H1 (cell line): ENCODE data around the gene CD300LF. TPM values are rescaled to one million over a fixed set of nuclear protein-coding genes. Genes with fewer than 3 reads are reported as not detected.

Experiments used
- ATF2 ChIP-seq: IDR thresholded peaks from 2 replicates; pipeline ENCODE4 v1.6.1; 2012; ENCODE audit warnings: low read length, inconsistent platforms
- CHD1 ChIP-seq: IDR thresholded peaks from 2 replicates; pipeline ENCODE4 v1.6.1; 2012; ENCODE audit warnings: low read depth, low read length, improper control_type of control experiment
- EP300 ChIP-seq, 2 experiments: IDR thresholded peaks; 1 replicate in 1 of 2; 2 replicates in 1 of 2; pipeline ENCODE4 v1.6.1; 2011 to 2012; ENCODE audit warnings: low read depth in 2 of 2, low read length in 2 of 2, mild to moderate bottlenecking in 2 of 2, borderline replicate concordance in 1 of 2, inconsistent platforms in 1 of 2, moderate library complexity in 1 of 2
- EZH2 ChIP-seq: fragments of 200-600 bp; sonication (generic); IDR thresholded peaks from 2 replicates; pipeline ENCODE4 v1.7.1; 2012; ENCODE audit warnings: low read depth, mild to moderate bottlenecking, moderate library complexity, low read length, inconsistent platforms; ENCODE audit not compliant: severe bottlenecking
- JUN ChIP-seq: IDR thresholded peaks from 2 replicates; pipeline ENCODE4 v1.6.1; 2011; ENCODE audit warnings: low read depth, mild to moderate bottlenecking, improper control_type of control experiment, low read length
- JUND ChIP-seq: IDR thresholded peaks from 2 replicates; pipeline ENCODE4 v1.6.1; 2011; ENCODE audit warnings: mild to moderate bottlenecking, improper control_type of control experiment, low read length
- KDM1A ChIP-seq: fragments of 200-600, 300-600 bp; sonication (generic); IDR thresholded peaks from 2 replicates; pipeline ENCODE4 v1.7.1; 2016; ENCODE audit warnings: mild to moderate bottlenecking, low read length, borderline replicate concordance
- KDM5A ChIP-seq: fragments of 200-600 bp; IDR thresholded peaks from 2 replicates; pipeline ENCODE4 v1.7.1; 2012; ENCODE audit warnings: mild to moderate bottlenecking, low read length, inconsistent platforms, mixed read lengths
- MAFK ChIP-seq: IDR thresholded peaks from 2 replicates; pipeline ENCODE4 v1.6.1; 2012; ENCODE audit warnings: low read depth, mild to moderate bottlenecking, improper control_type of control experiment, low read length
- NANOG ChIP-seq: IDR thresholded peaks from 2 replicates; pipeline ENCODE4 v1.6.1; 2011; ENCODE audit warnings: low read length, low read depth, mild to moderate bottlenecking, inconsistent platforms; ENCODE audit not compliant: insufficient read depth, poor library complexity, severe bottlenecking
- POU5F1 ChIP-seq: IDR thresholded peaks from 2 replicates; pipeline ENCODE4 v1.6.1; 2011; ENCODE audit warnings: low read depth, mild to moderate bottlenecking, low read length, moderate library complexity
- RAD21 ChIP-seq, 2 experiments: IDR thresholded peaks in 1 of 2; conservative IDR thresholded peaks in 1 of 2; 2 replicates each; pipeline ENCODE4 v1.6.1; 2011; ENCODE audit warnings: low read depth in 2 of 2, low read length in 2 of 2, improper control_type of control experiment in 1 of 2, inconsistent platforms in 1 of 2, mild to moderate bottlenecking in 1 of 2, moderate library complexity in 1 of 2
- RBBP5 ChIP-seq: IDR thresholded peaks from 2 replicates; pipeline ENCODE4 v1.7.1; 2012; ENCODE audit warnings: low read depth, mild to moderate bottlenecking, inconsistent platforms, low read length, moderate library complexity, borderline replicate concordance
- RFX5 ChIP-seq: IDR thresholded peaks from 2 replicates; pipeline ENCODE4 v1.6.1; 2011; ENCODE audit warnings: low read depth, low read length, improper control_type of control experiment, borderline replicate concordance
- SIN3A ChIP-seq, 2 experiments: IDR thresholded peaks in 1 of 2; conservative IDR thresholded peaks in 1 of 2; 2 replicates each; pipeline ENCODE4 v1.6.1; 2011 to 2012; ENCODE audit warnings: low read length in 2 of 2, improper control_type of control experiment in 1 of 2, low read depth in 1 of 2, mild to moderate bottlenecking in 1 of 2
- SIRT6 ChIP-seq: IDR thresholded peaks from one replicate; pipeline ENCODE4 v1.7.1; 2012; ENCODE audit warnings: low read length, inconsistent platforms
- ZNF274 ChIP-seq: IDR thresholded peaks from 2 replicates; pipeline ENCODE4 v1.7.0; 2012; ENCODE audit warnings: low read length, borderline replicate concordance; ENCODE audit errors: extremely low read depth
- polyA plus RNA-seq, 7 experiments: library from polyadenylated mRNA; depleted of rRNA in 3 of 7; stranded (reverse) in 5 of 7; unstranded in 2 of 7; fragments of >200 nt in 5 of 7; fragments of 200-250 nt in 2 of 7; gene quantifications; 1 replicate in 5 of 7; 2 replicates in 1 of 7; 4 replicates in 1 of 7; pipeline versions ENCODE4 v1.2.1 to v1.2.3, GENCODE V29; 2011 to 2013; ENCODE audit warnings: missing spikeins in 2 of 7, mixed read lengths in 2 of 7
- total RNA-seq: library from RNA; stranded (reverse); fragmentation: NEBNext Ultra II Directional; extraction: Animal tissue kit (Norgen Biotek cat#: 25700); gene quantifications from 2 replicates; pipeline ENCODE4 v1.2.1, GENCODE V29; 2021
- TF ChIP-seq, protein P1 (sequence below): IDR thresholded peaks from 2 replicates; pipeline ENCODE4 v1.6.1; 2012; ENCODE audit warnings: inconsistent platforms
- TF ChIP-seq, protein P2 (sequence below): IDR thresholded peaks from 2 replicates; pipeline ENCODE4 v1.6.1; 2011; ENCODE audit warnings: low read depth, mild to moderate bottlenecking, low read length; ENCODE audit not compliant: insufficient read depth

The CD300LF gene
- total and polyA plus RNA-seq, 2 of the 8 experiments (the other 6 are each of a cell fraction or from before 2014, with no cell fraction given), result not detected

DNA sequence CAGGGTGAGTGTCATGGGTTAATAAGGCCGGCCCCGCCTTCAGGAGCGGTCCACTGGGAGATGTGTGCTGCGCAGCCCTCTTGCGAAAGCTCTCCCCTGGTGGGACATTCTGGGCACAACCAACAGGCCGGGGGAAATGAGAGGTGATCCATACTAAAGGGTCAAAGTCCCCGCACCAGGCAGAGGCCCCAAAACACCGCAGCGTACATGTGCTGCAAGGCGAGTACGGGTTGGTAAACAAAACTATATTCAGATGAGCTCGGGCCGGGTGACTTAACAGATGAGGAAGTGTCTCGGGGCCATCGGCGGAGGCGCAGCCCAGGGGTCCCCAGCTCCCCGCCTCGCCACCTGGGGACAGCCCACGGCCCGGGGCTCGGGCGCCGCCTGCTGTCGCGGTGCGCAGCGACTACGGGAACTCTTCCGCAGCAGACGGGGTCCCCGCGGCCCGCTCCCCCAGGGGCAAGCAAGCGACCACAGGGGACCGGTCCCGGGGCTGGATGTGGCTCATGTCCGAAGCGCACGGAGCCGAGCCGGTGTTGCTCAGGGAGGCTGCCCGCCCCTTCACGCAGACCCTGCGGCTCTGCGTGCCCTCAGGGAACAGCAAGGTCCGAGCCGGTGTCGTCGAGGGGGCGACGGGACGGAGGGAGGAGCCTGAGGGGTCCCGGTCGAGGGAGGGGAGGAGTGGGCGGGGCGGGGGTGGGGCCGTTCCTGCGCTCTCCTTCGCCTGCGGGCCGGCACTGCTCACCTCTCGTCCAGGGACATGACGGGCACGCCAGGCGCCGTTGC is 24.0 kb upstream of the CD300LF start, which contains the start of gene RAB37 (continued):
- TF ChIP-seq, protein P1, sequence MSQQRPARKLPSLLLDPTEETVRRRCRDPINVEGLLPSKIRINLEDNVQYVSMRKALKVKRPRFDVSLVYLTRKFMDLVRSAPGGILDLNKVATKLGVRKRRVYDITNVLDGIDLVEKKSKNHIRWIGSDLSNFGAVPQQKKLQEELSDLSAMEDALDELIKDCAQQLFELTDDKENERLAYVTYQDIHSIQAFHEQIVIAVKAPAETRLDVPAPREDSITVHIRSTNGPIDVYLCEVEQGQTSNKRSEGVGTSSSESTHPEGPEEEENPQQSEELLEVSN, result no peak
- no peak for TF ChIP-seq ATF2
- peak in 1 of 2 experiments; percentile 16; a peak in 1 of 3 replicates for TF ChIP-seq EP300 (IDR thresholded peaks at IDR 0.05; ENCODE audit: borderline replicate concordance in 1 of 2, low read depth in 2 of 2, low read length in 2 of 2)
- TF ChIP-seq SIRT6, result no peak
- TF ChIP-seq RFX5, result no peak
- TF ChIP-seq SIN3A (conservative IDR thresholded peaks at IDR 0.05 in 1 of 2, IDR thresholded peaks at IDR 0.05 in 1 of 2; ENCODE audit: low read depth in 1 of 2, low read length in 2 of 2), result no peak; a peak in 1 of 4 replicates
- no peak for TF ChIP-seq JUN
- TF ChIP-seq JUND, result no peak
- TF ChIP-seq RBBP5, result 0 out of 2 replicates have a peak, but pooled peaks have one; percentile 37
- TF ChIP-seq MAFK, result no peak
- TF ChIP-seq NANOG, result no peak
- TF ChIP-seq, protein P2, sequence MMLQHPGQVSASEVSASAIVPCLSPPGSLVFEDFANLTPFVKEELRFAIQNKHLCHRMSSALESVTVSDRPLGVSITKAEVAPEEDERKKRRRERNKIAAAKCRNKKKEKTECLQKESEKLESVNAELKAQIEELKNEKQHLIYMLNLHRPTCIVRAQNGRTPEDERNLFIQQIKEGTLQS, result no peak
- TF ChIP-seq ZNF274, result no peak
- peak; percentile 46 to 65; a peak in 3 of 4 replicates for TF ChIP-seq RAD21 (IDR thresholded peaks at IDR 0.05 in 1 of 2, conservative IDR thresholded peaks at IDR 0.05 in 1 of 2; ENCODE audit: low read depth in 2 of 2, low read length in 2 of 2)
- TF ChIP-seq KDM5A, result no peak
- no peak for TF ChIP-seq EZH2
- TF ChIP-seq KDM1A, result peak; percentile 67; the same call in 1 of the 2 replicates
- no peak for TF ChIP-seq CHD1
- TF ChIP-seq POU5F1, result no peak
